ENCODE measurements around the gene CCDC159. TPM values are rescaled to one million over a fixed set of nuclear protein-coding genes. Genes with fewer than 3 reads are reported as not detected.
"Not testable (repeated sequence)": the region's sequence is repeated elsewhere in the genome, so short reads cannot be mapped to it uniquely, and the experiment has no call there.

CCDC159 gene
- total RNA-seq, 1 donor from 2014 or later, result 1.8 TPM

GRCh38 chr19:11304936-11305335 lies 41.4 kb upstream of the CCDC159 start:
- Histone ChIP-seq H3K27me3 (no peaks in the 10 kb centered on the region), H3K9me3 (ENCODE audit: low read depth) (no peaks in the 10 kb centered on the region), H3K79me2 (ENCODE audit: low read depth) (no peaks in the 10 kb centered on the region), H3K4me3 (no peak overlapping the region), H3K4me1 (no peaks in the 10 kb centered on the region), H3K9ac (no peak overlapping the region), H2AFZ (replicated peaks) (no peak overlapping the region), H3K36me3 (no peaks in the 10 kb centered on the region), H3F3A (ENCODE audit: low read depth) (no peaks in the 10 kb centered on the region), H3K27ac (no peak overlapping the region), H3K4me2 (no peak overlapping the region), H4K20me1 (ENCODE audit: low read depth) (no peaks in the 10 kb centered on the region)
- Mint-ChIP-seq H3K36me3 (no peaks in the 10 kb centered on the region), H3K4me3 (no peak overlapping the region), H3K27me3 (ENCODE audit: insufficient read depth, low read depth) (peaks cover 10% of the 10 kb centered on the region), H3K9me3 (peaks cover 6% of the 10 kb centered on the region), H3K4me1 (peaks cover 13% of the 10 kb centered on the region), H3K27ac (no peak overlapping the region)
- TF ChIP-seq CTCF (IDR thresholded peaks at IDR 0.05), result no peak
- TF ChIP-seq EZH2phosphoT487 (IDR thresholded peaks at IDR 0.05), result no peak
- no peak for TF ChIP-seq EZH2 (IDR thresholded peaks at IDR 0.05)
- no peak for DNase-seq (ENCODE audit: low spot score)

GRCh38 chr19:11306337-11306736 lies 40.0 kb upstream of the CCDC159 start:
- Histone ChIP-seq H3K4me2 (no peak overlapping the region), H3K27me3 (no peaks in the 10 kb centered on the region), H3K9ac (no peak overlapping the region), H3K36me3 (no peaks in the 10 kb centered on the region), H3K27ac (no peak overlapping the region), H4K20me1 (ENCODE audit: low read depth) (no peaks in the 10 kb centered on the region), H2AFZ (replicated peaks) (no peak overlapping the region), H3F3A (ENCODE audit: low read depth) (no peaks in the 10 kb centered on the region), H3K4me1 (no peaks in the 10 kb centered on the region), H3K79me2 (ENCODE audit: low read depth) (no peaks in the 10 kb centered on the region), H3K4me3 (no peak overlapping the region), H3K9me3 (ENCODE audit: low read depth) (no peaks in the 10 kb centered on the region)
- no peak for TF ChIP-seq EZH2 (IDR thresholded peaks at IDR 0.05)
- no peak for TF ChIP-seq EZH2phosphoT487 (IDR thresholded peaks at IDR 0.05)
- no peak for TF ChIP-seq CTCF (IDR thresholded peaks at IDR 0.05)
- Mint-ChIP-seq H3K9me3 (no peaks in the 10 kb centered on the region), H3K4me1 (peaks cover 13% of the 10 kb centered on the region), H3K4me3 (no peak overlapping the region), H3K36me3 (no peaks in the 10 kb centered on the region), H3K27me3 (ENCODE audit: insufficient read depth, low read depth) (peaks cover 5% of the 10 kb centered on the region), H3K27ac (no peak overlapping the region)
- DNase-seq (ENCODE audit: low spot score), result no peak

GRCh38 chr19:11320278-11320995 lies 25.9 kb upstream of the CCDC159 start:
- not testable (repeated sequence) for H3K4me2 ChIP-seq; H3K4me3 ChIP-seq; H3K27me3 ChIP-seq; H3K9ac ChIP-seq; H3K27ac ChIP-seq; H3K4me3 Mint-ChIP-seq; H3K36me3 ChIP-seq; H3K79me2 ChIP-seq (ENCODE audit: low read depth); H3K27ac Mint-ChIP-seq; H2AFZ ChIP-seq (replicated peaks); H3K36me3 Mint-ChIP-seq; DNase-seq (ENCODE audit: low spot score); H4K20me1 ChIP-seq (ENCODE audit: low read depth); H3F3A ChIP-seq (ENCODE audit: low read depth); H3K9me3 Mint-ChIP-seq; H3K9me3 ChIP-seq (ENCODE audit: low read depth); H3K4me1 ChIP-seq
- H3K4me1 Mint-ChIP-seq, result peaks cover 34% of the 10 kb centered on the region
- peaks cover 24% of the 10 kb centered on the region for H3K27me3 Mint-ChIP-seq (ENCODE audit: insufficient read depth, low read depth)

Data from neural progenitor cell (in vitro differentiated cells).